ENCODE results near the gene ABHD1.
"Not testable (repeated sequence)": the region's sequence is repeated elsewhere in the genome, so short reads cannot be mapped to it uniquely, and the experiment has no call there.

Gene ABHD1

DNA sequence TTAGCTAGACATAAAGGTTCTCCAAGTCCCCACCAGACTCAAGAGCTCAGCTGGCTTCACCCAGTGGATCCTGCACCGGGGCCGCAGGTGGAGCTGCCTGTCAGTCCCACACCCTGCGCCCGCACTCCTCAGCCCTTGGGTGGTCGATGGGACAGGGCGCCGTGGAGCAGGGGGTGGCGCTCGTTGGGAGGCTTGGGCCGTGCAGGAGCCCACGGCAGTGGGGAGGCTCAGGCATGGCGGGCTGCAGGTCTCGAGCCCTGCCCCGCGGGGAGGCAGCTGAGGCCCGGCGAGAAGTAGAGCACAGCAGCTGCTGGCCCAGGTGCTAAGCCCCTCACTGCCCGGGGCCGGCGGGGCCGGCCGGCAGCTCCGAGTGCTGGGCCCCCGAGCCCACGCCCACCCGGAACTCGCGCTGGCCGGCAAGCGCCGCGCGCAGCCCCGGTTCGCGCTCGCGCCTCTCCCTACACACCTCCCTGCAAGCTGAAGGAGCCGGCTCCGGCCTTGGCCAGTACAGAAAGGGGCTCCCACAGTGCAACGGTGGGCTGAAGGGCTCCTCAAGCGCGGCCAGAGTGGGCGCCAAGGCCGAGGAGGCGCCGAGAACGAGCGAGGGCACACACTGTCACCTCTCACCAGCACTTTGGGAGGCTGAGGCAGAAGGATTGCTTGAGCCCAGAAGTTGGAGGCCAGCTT, 12.1 kb upstream of the ABHD1 start:
- not testable (repeated sequence) for DNase-seq

DNA sequence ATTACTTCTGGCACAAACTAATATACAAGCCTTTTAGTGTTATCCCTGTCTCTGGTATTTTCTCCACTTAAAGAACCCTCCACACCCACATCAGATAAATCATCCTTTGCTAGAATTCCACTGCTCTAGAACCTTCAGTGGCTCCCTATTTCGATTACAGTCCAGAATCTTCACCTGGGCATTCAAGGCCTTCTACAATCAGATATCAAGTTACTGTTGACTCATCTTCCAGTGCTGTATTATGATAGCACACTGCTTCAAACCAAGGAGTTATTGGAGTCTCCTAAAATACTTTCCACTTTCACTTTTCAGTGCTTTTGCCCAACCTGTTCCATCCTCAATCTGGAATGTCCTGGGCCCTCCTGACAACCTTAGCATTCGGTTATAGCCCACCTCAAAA, 8.1 kb upstream of the ABHD1 start:
- no peak for DNase-seq

DNA sequence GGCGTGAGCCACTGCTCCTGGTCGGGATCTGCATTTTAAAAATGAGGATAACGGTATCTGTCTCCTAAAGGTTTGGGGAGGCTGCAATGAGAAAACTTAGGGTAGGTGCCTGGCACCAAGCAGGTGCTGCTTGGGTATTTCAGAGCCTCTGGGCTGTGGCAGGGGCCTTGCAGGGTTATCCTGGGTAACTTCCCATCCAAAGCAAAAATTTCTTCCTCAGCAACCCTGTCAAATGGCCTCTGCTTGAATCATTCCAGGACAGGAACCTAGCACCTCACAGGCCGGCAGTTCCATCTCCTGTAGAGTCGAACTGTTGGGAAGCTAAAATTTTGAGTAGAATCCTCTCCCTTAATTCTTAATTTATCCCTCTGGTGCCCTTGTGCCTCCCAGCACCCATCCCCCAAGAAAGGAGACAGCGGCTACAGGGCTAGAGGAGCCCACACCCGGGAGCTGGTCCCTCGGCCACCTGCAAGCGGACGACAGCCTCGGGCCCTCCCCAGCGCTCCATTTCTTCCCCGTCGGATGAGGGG, 5.6 kb upstream of the ABHD1 start:
- no peak for DNase-seq

DNA sequence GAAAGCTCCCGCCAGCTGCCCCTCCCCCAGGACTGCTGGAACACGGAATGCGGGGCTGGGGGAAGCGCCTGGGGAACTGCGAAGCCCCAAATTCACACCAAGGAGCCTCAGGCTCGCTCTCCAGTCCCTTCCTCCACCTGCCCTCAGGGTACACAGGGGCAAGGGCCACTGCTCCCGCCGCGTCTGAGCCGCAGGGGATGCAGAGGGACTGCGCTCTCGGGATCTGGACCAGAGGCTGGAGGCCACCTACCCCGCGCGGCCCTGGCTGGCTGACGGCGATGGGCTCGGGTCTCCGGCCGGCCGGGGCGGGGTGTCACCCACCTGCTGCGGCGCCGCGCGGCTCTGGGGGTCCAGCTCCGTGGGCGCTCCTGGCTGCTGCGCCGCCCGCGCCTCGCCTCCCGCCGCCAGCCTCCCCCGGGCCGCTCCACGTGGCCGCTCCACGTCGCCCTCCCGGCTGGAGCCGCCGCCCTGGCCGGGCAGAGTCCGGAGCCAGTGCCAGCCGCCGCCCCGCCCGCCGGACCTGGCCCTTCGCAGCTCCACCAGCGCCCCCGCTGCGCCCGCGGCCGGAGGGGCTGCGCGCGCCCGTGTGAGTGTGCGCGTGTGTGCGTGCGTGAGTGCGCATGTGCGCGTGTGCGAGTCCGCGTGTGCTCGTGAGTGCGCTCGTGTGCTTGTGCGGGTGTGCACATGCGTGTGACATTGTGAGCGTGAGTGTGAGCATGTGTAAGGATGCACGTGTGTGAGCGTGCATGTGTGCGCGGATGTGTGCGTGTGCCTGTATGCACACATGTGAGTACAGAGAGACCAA, 4.9 kb upstream of the ABHD1 start, which contains the start of gene CGREF1:
Gene CGREF1, minus strand, starts transcription at position 604 of the 805 bp plus-strand sequence. CDS start 14,762 bp downstream, outside the sequence.
- DNase-seq: no peak

DNA sequence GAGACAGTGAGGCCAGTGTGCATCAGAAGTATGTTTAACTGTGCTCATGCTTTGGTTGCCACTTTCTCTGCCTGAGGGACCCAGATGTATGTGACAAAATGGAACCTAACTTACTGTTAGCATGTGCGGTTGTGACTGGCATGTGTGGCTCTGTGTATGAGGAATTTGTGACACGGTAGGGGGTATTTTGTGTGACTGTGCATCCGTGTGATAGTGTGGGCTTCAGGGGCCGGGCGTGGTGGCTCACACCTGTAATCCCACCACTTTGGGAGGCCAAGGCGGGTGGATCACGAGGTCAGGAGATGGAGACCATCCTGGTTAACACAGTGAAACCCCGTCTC, 4.3 kb upstream of the ABHD1 start:
- DNase-seq: not testable (repeated sequence)

DNA sequence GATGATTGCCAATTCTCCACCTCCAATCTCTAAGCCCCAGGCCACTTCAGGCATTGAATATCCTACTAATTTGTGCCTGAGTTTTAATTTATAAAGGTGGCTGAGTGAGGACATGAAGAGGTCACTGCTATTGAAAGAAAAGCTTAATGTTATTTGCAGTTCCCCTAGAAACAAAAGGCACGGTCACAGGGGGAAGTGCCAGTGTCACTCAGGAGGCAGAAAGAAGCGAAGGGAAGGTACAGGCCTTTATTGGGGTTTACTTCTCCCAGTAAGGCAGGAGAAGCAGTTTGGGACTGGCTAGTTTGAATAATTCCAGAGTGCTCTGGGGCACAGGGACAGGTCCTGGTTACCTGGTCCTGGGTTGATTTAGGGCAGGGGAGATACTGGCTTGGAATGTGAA, 1.7 kb upstream of the ABHD1 start:
- DNase-seq: no peak

DNA sequence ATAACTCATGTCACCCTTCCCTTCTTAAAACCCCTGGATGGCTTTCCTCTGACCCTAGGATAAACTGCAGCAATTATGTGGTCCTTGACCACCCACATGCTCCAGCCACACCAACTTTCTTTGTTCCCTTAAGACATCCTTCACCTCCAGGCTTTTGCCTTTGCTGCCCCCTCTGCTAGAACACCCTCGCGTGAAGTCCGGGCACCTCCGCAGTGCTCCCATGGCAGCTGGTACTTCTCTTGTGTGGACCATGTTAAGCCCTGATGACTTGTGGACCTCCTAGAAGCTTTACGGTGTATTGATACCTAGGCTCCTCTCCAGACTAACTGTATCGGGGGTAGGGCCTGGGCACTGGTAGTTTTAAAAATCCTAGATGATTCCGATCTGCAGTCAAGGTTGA, 824 bp upstream of the ABHD1 start:
- DNase-seq: no peak

DNA sequence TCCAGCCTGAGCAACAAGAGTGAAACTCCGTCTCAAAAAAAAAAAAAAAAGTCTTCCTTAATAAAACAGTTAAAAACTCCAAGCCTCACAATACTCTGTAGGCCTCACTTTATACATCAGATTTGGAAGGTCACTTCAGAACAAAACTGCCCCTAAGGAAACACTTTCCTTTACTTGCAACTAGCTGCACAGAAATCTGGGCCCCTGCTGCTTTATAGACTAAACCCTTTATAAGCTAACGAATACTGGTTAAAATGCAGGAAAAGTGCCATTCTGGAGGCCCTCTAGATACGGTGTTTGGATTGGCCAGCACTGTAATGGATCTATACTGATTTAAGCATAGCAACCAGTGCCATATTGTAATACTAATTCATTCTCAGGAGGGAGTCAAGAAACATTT, 1.5 kb downstream of the ABHD1 start:
- no peak for DNase-seq

DNA sequence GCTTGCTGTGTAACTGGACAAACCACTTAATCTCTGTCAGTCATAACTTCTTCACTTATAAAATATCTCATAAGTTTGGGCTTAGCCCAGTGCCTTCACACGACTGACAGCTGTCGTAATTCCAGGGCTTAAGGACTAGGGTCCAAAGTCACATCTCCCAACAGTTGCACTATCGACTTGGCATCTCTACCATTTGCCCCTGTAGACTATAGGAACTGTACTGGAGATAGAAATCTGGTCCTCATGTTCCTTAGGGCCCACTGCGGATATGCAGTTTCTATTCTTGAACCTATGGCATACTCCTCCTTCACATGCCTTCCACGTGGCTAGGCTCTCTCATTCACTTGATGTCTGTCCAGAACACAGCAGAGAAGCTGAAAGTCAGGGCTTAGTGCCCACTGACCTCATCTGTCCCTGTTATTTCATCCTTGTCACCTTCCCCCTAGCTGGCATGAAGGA, 2.7 kb downstream of the ABHD1 start:
- no peak for DNase-seq

DNA sequence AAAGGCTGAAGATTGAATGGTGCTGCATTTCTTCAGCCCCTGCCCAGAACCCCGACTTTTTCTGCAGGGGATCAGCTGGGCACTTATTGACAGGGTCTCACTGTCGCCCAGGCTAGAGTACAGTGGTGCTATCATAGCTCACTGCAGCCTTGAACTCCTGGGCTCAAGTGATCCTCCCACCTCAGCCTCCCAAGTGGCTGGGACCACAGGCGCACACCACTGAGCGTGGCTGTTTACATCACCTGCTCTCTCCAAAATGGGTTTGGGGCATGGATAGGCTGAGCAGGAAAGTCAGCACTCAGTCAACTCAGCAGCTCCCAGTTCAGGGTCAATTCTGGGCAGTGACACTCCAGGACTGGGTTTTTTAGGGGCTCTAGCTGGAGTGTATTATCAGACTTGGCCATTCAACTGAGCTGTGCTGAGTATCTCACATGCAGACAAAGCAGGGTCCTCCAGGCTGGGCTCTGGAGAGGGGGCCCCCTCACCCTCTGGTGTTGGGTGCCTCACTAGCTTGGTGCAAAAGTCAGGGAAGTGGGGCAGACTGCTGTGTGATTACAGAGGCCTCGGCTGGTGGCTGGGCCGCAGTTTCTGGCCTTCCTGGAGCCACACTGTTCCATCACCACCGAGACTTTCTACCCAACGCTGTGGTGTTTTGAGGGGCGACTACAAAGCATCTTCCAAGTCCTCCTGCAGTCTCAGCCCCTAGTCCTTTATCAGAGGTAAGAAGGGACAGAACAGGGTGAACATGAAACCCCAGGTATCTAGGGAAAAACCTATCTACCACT, 4.5 kb downstream of the ABHD1 start:
- DNase-seq: no peak

DNA sequence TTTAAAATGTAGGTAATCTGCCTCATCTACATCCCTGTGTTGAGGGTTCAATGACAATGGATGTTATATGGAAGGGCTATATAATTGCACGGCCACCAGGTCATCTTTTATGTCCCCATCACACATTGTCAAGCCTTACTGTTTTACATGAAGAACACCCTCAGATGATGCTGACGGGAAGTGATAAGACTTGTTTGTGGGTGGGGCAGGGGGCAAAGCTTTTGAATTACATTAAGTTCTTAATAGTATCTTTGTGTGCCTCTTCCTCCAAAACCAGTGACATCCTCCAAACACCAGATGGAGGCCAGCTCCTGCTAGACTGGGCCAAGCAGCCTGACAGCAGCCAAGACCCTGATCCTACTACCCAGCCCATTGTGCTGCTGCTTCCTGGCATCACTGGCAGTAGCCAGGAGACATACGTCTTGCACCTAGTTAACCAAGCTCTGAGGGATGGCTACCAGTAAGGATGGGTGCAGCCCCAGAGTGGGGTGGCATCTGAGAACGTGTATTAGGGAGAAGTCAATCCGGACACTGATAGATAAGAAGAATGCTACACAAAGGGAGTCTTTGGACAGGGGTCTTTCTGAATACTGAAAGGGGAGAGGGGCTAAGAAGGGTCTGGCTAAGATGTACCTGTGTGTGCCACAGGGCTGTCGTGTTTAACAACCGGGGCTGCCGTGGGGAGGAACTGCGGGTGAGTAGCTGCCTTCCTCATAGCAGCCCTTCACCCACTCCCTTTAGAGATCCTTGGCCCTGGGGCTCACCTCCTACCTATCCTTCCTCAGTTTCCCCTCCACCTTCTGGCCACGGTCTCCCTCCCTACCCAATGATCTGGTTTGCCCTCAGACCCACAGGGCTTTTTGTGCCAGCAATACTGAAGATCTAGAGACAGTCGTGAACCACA, 5.3 kb downstream of the ABHD1 start:
- no peak for DNase-seq

DNA sequence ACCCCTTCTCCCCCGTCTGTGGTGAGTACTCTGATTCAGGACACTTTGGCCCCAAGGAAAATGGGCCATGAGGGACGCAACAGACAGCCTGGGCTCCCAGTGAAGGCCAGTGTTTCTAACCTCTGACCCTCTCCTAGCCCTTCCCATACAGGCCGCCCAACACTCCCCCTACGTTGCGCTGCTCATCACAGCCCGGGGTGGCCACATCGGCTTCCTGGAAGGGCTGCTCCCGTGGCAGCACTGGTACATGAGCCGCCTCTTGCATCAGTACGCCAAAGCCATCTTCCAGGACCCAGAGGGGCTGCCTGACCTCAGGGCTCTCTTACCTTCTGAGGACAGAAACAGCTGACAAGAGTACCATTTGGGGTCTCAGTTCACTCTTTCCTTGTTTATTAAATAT, 6.8 kb downstream of the ABHD1 start:
- no peak for DNase-seq

DNA sequence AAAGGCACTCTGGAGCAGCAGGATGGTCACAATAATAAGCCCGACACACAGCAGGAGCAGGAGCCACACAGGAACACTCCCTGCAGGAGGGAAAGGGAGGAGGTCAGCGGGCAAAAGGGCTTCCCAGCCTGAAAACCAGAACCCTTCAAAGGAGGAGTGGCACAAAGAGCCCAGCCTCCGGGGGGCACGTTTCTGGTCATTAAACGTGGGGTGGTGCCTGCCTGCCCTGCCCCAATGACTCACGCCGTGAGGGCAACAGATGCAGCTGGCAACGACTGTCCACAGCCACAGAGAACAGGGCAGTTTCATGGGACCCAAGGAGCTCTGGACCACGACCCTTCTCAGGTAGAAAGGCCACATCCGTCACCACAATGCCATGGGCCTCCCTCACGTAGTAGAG, 7.8 kb downstream of the ABHD1 start:
- no peak for DNase-seq

DNA sequence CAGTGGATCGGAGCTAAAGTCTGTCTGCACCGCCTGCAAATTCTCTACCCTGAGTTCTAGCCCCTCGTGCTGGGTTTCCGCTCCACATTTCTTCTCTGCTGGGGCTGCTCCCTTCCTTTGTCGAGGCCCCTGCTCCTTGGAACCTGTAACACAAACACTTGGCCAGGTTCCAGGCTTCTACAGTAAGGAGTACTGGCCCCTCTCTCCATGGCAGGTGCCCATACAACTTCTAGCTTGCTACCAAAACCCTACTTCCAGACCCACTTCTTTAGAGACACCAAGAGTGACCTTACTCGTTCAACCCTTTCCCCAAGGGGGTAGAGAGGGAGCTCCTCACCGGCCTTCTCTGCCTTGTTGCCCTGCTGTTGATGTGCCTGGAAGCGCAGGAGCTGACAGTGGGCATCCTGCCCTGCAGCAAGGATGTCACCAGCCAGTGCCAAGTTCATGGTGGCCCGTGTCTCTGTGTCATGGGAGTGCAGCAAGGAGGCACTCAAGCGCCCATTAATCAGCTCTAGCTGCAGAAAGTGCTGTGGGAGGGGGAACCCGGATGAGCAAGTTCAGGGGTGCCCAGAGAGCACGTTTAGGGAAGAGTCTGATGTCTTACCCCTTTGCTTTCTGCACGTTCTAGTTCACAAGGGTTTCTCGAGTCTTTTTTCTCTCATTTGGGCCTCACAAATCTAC, 9.7 kb downstream of the ABHD1 start:
- no peak for DNase-seq

DNA sequence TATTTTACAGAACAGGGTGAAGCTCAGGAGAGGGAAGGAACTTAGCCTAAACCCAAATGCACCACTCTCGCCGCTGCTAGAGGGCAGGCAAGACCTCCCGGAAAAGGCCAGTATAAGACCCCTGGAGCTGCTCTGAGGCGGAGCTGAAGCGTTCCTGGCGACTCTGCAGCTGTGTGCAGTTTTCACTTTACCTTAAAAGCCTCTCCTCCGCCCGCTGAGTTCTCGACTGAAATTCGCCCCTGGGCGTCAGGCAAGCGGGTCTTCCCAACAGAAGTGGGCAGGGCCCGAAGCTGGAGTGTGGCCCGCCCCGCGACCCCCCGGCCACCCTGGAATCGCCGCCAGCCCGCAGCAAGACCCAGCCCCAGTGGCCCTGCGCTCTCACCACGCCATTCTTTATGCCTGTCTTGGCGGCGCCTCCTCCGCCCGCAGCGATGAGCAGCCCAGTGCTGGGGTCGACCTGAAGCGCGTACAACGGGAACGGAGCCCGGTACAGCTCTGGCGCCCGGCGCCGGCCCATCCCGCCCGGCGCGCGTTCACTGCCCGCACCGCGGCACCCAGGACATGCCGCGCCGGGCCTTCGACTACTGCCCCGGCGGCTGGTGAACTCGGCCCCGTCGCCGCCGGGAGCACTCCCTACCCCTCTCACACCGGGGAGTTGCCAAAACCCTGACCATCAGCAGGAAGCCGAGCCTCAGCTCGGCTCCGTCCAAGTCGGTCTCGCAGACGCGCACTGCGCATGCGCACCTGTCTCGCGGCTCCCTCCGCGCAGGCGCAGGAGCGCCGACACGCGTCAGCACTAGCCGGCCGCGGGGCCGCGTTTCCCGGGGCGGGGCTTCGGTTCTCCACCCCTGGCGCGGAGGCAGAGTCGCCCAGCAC, 10.5 kb downstream of the ABHD1 start, which contains the start of gene PREB:
Gene PREB, minus strand, starts transcription at position 732 of the 876 bp plus-strand sequence. Its CDS starts 215 bp downstream, at position 517.
- DNase-seq: peak; percentile 98

DNA sequence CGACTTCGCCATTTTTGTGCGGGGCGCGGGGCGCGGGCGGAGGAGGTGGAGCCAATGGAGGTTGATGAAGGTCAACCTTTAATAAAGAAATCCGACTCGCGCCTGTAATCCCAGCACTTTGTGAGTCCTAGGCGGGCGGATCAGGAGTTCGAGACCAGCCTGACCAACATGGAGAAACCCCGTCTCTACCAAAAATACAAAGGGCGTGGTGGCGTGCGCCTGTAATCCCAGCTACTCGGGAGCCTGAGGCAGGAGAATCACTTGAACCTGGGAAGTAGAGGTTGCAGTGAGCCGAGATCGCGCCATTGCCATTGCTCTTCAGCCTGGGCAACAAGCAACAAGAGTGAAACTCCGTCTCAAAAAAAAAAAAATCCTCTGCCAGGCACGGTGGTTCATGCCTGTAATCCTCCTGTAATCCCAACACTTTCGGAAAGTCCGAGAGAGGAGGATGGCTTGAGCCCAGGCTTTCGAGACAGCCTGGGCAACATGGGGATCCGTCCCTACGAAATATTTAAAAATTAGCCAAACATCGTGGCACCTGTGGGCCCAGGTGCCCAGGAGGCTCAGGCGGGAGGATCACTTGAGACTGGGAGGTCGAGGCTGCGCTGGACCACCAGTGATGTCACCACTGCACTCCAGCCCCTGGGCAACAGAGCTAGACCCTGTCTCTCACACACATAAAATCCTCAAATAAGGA, 11.3 kb downstream of the ABHD1 start:
- DNase-seq: no peak

DNA sequence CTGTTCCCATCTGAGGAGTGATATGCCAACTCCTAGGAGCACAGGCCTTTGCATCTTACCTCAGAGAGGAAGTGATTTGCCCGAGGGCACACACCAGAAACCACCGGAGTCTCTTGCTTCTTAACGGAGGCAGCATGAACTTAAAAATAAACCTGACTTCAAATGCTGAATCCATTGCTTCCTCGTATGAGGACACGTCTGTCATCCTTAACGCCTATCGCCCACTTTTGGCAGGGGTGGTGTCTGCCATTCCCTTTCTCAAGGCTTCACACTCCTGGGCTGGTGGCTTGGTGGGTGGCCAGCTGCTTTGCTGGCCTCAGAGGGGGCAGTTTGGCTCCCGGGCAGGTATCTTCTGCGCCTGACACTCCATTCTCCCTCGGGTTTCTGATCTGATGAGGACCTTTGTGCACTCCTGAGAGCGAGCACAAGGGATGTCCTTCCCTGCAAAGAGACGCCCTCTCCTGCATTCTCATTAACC, 11.9 kb downstream of the ABHD1 start:
- DNase-seq: no peak

DNA sequence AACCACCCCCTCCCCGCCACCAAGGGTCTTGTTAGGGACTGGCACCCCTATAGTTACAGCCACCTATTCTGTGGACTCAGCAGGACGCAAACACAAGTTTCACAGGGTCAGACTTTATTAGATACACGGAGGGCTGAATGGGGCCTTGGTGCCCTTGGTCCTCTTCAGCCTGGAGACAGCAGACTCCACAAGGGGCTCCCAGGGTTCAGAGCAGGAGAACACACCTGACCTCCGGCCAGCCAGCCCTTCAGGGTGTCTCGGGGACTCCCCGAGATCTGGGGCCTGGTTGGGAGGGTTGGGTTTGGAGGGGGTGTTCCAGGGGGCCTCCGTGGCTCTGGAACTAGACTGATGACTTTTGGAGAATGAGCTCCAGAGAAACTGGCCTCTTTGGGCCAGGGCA, 13.1 kb downstream of the ABHD1 start:
- no peak for DNase-seq

DNA sequence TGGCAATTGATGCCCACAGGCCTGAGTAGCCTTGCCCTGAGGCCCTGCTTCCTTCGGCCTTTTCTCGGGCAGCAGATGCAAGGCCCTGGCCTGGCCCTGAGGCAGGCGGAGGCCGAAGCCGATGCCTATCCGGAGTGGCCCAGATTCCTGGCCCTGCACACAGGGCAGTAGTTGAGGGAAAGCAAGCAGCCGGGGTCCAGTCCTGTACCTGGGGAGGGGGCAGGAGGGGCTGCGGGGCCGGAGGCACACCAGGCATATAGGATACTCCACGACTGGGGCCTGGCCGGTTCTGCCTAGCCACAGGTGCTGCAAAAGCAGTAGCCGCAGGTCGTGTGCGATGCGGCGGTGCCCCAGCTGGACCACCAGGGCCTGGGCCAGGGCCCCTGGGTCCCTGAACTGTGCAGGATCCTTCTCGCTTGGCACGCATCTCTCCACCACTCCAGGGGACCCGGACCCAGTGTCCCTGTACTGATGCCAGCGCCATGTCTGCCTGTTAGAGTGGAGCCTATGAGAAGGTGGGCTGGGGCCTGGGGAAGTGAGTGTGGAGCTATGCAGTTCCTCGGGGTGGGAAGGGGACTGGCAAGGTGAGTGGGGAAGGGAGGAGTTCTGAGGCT, 13.8 kb downstream of the ABHD1 start:
- DNase-seq: no peak
